ENCODE data around the gene MED14.

Gene MED14

DNA sequence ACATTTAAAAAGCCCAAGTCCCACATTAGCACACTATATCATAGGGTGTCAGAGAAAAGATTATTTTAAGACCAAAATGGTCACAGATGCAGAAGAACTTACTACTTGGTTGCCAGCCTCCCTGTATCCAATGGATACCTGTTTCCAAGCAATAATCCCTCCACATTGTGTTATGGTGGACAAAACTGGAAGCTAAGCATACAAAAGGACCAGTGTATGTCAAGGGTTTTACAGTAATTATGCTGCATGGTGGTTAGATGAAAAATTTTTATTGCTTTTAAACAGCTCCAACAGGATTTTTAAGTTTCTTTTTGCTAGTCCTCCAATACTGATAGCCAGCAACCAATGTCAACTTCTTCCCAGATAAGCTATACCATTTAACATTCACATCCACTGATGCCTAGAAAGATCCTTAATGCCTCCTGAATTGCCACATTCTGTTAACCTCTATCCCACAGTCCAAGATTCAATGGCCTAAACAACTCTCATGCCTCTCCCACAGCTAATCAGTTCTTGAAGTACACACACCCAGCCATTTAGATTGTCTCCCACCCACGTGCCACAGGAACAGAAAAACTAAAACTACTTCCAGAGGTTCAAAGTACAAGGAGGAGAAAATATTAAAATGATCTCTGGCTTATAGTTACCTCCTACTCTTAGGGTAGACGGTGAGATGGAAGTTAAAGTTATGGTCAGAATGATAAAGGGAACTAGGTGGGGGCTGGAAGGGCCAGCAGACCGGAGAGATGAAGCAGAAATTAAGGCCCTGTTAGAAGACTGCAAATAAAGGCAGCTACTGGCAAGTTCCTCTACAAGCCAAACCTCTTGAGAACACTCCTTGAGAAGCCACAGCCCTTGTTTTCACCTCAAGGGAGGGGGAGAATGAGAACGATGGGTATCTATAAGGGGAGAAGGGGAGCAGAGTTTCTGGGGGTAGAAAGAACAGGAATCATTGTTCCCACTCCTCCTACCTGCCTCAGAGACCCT lies 5.5 kb downstream of the MED14 start:
- no peak for DNase-seq (ENCODE audit: low read depth, low spot score)

DNA sequence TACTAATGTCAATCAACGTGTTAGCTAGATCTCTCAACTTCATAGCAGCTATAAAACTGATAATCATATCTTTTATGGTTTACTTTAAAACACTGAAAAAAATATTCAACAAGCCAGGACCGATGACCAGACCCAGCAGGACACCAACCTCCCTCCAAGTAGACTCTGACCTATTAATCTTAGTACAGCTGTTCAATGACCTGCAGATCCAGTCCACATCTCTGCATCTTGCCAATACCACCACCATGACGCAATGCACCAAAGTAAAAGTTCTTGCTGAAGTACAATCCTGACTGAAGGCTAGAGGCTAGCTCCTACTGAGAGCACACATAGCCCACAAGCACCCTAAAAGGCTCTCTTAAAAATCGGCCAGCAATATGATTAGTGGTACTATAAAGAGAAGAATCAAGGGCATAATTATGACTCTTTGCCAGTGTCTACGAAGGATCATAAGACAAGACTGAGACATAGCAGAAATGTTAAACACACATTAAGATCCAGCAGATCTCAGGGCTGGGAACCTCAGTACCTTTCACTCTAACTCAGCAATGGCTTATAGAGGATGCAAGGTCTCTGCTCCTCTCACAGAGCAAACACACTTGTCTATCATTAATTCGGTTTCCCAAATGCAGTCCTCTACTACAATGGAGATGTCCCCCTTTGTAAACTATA lies 7.6 kb downstream of the MED14 start:
- DNase-seq (ENCODE audit: low read depth, low spot score) = no peak

DNA sequence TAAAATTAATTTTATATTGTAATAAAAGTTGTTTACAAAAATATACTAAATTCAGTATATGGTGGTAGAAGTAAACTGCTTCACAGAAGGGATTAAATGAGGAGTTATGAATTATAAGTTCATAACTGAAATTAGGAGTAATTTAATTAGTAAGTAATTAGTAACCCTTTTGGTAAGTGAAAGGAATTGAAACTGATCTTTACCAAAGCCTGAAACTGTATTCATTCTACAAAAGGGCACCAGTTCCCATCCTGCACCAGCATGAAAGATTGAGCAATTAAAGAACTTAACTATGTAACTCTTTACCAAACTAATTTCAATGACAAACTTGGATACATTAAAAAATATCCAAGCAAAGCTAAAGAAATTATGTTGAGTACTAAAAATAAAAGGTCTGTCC lies 8.2 kb downstream of the MED14 start:
- DNase-seq (ENCODE audit: low read depth, low spot score) = no peak

DNA sequence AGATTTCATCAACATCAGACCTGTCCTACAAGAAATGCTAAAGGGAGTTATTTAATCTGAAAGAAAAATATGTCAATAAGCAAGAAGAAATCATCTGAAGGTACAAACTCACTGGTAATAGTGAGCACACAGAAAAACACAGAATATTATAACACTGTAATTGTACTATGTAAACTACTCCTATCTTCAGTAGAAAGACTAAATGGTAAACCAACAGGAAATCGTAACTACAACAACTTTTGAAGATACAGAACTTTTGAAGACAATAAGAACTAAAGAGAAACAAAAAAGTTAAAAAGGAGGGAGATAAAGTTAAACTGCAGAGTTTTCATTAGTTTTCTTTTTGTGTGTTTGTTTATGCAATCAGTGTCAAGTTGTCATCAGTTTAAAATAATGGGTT lies 12.4 kb downstream of the MED14 start:
- no peak for DNase-seq (ENCODE audit: low read depth, low spot score)

DNA sequence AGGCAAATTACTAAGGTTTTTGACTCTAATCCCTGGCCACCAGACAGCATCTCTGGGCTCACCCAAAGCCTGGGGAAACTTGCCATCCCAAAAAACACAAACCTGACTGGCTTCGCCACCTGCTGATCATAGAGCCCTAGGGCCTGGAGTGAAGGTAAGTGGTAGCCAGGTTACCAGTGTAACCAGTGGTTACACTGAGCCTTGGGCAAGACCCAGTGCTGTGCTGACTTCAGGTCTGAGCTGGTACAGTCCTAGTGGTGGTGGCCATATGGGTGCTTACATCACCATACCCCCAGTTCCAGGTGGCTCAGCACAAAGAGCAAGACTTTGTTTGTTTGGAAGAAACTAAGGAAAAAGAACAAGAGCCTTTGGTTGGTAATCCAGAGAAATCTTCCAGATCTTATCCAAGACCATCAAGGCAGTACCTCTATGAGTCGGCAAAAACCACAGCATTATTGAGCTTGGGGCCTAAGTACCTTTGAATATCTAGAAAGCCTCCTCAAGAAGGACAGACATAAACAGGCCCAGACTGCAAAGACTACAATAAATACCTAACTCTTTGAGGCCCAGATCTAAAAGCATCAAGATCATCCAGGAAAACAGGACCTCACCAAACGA lies 13.7 kb downstream of the MED14 start:
- DNase-seq (ENCODE audit: low read depth, low spot score) = no peak

DNA sequence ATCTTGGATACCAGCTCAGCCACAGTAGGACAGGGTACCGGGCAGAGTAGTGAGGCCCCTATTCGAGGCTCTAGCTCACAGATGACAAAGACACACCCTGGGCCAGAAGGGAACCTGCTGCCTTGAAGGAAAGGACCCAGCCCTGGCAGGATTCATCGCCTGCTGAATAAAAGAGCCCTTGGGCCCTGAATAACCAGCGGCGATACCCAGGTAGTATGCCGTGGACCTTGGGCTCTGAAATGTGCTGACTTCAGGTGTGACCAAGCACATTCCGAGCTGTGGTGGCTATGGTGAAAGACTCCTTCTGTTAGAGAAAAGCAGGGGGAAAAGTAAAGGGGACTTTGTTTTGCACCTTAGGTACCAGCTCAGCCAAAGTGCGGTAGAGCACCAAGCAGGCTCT lies 14.6 kb downstream of the MED14 start:
- no peak for DNase-seq (ENCODE audit: low read depth, low spot score)

DNA sequence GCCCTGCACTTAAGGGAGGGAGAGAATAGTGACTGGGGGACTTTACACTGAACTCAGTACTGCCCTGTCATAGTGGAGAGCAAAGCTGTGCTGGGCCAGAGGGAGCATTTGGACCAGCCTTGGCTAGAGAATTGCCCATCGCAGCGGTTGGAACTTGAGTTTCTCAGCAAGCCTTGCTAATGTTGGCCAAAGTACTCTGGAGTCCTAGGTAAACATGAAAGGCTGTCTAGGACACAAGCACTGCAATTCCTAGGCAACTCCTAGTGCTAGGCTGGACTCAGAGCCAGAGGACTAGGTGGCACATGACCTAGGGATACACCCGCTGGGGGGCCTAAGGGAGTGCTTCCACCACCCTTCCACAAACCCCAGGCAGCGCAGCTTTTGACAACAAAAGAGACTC lies 15.0 kb downstream of the MED14 start:
- no peak for DNase-seq (ENCODE audit: low read depth, low spot score)

DNA sequence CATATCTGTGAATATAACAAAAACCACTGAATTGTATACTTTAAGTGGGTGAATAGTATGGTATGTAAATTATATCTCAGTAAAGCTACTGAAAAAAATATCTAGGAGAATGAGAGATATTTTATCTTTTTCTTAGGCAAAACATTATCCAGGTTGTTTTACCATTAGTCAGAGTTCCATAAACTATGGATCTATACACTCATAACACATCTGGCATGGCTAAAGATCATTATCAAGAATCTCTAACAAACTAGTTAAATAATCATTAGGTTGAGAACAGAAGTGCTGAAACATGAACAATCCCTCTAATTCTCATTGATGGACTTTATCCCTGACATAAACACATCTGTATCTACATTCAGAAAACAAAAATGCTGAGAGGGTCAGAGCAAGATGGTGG lies 15.6 kb downstream of the MED14 start:
- DNase-seq (ENCODE audit: low read depth, low spot score) = no peak

DNA sequence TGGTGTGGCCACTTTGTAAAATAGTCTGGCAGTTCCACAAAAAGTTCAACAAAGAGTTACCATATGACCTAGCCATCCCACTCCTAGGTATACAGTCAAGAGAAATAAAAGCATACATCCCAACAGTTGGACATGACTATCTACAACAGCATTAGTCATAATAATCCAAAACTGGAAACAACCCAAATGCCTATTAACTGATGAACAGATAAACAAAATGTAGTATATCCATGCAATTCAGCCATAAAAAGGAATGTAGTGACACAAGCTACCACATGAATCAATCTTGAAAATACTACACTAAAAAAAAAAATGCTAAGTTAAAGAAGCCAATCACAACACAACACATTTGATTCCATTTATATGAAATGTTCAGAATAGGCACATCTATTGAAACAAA lies 16.1 kb downstream of the MED14 start:
- no peak for DNase-seq (ENCODE audit: low read depth, low spot score)

DNA sequence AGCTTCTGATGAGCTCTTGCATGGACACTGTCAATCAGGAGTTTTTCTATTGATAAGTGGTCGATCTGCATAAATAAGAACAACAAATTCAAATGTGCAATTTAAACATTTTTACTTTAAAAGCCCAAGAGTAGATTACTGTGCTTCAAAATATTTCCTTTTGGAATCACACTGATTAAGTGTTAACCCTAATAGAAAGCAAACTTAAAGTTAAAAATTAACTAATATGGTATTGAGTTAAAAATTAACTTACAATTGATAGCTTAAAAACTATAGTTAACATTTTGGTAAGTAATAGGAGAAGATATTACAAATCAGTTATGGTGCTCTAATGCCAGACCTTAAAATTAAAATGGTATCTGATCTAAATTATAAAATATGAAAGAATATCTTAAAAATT lies 25.9 kb downstream of the MED14 start:
- no peak for DNase-seq (ENCODE audit: low read depth, low spot score)

DNA sequence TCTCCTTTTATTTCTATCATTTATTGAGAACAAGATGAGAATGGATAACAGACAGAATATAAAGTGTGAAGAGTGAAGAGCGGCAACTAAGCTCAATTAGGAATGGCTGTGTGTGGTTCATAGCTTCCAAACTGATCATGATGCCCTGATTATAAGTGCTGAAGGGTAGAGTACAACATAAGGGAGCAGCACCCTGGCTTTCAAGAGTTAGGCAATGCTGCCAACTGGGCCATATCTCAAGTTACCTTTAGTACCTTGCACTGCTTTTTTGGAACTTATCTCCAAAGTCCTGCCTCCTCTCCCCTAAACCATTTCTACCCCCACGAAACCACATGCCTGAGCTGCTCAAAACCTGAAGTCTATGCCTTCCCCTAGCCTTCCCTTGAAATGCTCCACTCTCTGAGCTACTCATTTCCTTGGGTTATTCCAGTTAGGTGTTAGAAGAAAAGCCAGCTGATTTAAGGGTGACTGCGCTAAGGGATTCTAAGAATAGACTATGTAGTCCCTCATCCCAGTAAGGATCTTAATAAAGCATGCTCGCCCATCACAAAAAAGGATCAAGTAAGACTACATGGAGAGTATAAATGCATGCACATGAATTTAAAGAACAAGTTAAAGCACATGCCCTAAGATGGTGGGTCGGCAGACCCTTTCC lies 29.6 kb downstream of the MED14 start:
- no peak for DNase-seq (ENCODE audit: low read depth, low spot score)

DNA sequence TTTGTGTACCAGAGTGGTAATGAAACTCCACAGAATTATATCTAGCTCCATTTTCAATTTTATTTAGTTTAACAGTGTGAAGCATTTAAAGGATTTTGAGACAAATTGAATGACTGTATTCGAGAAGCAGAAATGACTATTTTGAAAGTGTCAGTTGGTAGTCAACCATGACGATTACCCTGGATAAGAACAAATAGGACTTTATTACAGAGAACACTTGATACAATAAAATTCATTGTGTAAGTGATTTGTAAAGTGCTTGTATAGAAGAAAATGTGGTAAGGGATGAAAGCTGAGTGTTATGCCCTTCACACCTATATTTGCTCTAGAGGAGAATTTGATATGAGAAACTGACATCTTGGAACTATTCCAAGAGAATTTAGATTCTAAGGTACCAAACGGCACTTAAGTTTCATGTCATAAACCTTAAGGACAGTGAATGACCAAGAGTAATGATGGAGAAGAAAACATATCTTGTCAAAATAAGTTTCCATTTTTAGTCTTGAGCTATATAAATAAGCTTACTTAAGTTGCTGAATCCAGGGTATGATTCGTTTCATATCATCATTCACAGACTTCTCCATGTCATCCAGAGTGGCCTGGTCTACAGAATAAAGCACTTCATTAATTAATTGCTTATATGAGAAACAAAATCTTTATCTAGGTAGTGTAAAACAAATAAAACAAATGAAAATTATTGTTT lies 34.6 kb downstream of the MED14 start:
- DNase-seq (ENCODE audit: low read depth, low spot score) = no peak

DNA sequence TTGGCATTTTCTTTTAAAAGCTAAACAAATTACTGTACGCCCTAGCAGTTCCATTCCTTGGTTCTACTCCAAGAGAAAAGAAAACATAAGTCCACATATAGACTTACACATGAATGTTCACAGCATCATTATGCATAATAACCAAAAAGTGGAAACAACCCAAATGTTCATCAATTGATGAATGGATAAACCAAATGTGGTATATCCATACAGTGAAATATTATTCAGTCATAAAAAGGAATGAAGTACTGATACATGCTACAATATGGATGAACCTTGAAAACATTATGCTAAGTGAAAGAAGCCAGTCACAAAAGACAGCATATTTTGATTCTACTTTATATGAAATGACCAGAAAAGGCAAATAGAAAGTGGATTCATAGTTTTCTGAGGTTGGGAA lies 36.5 kb downstream of the MED14 start:
- no peak for DNase-seq (ENCODE audit: low read depth, low spot score)

DNA sequence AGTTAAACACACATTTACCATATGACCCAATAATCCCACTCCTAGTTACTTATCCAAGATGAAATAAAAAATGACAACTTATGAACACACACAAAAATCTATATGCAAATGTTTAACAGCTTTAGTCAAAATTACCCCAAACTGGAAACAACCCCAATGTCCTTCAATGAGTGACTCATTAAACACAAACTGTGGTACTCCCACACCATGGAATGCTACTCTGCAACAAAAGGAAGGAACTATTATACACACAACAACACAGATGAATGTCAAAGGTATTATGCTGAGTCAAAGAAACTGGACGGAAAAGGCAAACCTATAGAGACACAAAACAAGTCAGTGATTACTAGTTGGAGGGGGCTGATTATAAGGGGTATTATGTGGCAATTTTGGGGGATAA lies 40.5 kb downstream of the MED14 start:
- DNase-seq (ENCODE audit: low read depth, low spot score) = no peak

DNA sequence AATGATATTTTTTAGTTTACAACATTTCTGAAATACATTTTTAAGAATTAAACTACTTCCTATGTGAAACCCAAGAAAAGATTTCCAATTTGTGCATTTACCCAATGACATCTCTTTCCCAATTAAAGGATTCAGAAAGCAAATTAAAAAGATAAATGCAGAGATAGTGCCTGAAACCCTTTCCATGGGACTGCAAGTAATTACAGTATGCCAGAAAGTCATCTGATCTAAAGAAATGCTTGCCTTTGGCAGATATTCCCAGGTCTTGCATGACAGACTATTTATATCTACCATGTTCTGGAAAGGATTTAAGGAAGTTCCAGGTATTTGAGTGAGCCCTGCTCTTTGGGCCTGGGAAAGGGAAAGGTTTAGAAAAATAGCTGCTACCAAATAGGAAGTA lies 46.4 kb downstream of the MED14 start:
- DNase-seq (ENCODE audit: low read depth, low spot score) = no peak

DNA sequence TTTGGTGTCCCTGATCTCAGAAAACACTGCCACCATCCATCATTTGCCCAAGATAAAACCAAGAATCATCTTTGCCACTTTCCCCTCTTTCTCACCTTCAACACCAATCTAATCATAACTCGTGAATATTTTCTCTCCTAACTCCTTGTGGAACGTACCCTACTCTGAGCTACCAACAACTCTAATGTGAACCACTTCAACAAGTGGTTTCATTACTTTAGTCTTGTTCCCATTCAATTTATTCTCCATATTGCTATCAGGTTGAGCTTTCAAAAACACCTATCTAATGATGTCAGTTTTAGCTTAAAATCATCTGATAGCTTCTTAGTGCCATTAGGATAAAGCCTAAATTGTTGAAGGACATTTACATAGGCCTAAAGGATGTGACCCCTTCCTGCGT lies 48.2 kb downstream of the MED14 start:
- DNase-seq (ENCODE audit: low read depth, low spot score) = no peak

DNA sequence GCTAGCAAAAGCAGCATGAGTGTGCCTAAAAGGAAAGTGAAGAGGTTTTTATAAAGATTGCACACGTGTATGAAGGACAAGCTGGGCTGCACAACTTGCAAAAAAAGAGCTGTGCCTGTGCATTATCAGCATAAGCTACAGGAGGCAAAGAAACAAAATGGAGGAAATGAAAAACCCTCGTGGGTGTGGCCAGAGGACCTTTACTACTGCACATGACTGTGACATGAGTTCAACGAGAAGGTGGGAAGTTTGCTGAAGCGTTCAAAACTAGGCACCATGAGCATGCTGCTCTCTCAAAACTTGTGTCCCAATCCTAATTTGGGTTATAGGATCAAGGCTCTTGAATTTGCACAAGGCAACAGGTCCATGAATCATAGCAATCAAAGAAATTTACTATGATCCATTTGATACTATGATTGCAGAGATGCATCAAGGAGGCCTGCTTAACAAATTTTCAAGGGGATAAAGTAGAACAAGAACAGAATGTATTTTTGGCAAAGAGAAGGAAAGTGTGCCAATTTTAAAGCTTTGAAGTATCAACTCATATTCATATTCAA lies 49.9 kb downstream of the MED14 start:
- no peak for DNase-seq (ENCODE audit: low read depth, low spot score)

DNA sequence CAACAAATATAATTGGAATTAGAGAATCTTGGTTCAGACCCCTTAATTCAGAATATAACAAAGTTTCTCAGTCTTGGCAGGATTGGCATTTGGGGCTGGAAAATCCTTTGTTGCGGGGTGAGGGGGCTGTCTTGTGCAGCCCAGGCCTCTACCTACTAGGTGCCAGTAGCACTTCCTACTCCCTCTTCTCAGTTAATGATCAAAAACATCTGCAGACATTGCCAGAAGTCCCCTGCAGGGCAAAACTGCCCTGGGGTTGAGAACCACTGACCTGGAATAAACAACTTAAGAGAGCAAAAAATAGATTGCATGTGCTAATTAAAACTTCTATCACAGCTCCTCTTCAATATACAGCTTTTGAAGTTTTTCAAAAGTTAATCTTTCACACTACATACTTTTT lies 51.2 kb downstream of the MED14 start:
- DNase-seq (ENCODE audit: low read depth, low spot score) = no peak

DNA sequence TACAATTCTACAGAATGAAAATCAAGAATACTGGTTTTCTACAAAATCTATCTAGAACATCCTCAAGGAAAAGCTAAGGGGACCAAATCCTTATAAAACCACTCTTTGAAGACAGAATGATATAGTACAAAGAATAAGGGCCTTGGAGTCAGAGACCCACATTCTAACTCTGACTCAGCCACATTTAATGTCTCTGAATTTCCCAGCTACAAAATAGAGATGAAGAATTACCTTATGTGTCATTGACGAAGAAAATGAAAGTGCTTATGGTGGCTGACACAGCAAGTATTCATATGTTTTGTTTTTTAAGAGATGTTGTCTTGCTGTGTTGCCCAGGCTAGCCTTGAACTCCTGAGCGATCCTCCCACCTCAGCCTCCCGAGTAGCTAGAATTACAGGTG lies 52.1 kb downstream of the MED14 start:
- DNase-seq (ENCODE audit: low read depth, low spot score) = no peak

DNA sequence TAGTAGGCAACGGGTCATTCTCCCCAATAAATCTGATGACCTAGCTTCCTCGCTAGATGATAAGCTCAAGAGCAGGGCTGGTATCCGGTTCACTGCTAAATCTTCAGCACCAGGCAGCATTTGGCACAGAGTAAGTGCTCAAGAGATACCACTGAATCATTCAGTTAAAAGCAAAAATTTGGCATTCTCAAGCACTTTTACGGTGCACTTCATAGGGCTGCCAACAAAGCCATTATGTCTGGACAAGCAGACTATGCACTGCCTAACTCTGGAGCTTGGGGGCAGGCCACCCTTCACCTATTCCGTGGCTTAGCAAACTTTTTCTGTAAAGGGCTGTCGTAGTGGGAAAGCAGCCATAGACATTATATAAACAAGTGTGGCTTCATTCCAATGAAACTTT lies 64.2 kb downstream of the MED14 start:
- DNase-seq (ENCODE audit: low read depth, low spot score) = no peak

All from smooth muscle cell of the brain vasculature (primary cell).